GM23338 (cell line): ENCODE results near the gene DAW1.

ENCODE experiments used
- CREB1 ChIP-seq: fragments of 250-450 bp; sonication (Bioruptor Pico); IDR thresholded peaks from 2 replicates; pipeline ENCODE4 v1.5.0; 2020; ENCODE audit warnings: low read depth, mild to moderate bottlenecking, moderate library complexity
- ETS1 ChIP-seq: IDR thresholded peaks from 2 replicates; pipeline ENCODE4 v1.6.1; 2016; ENCODE audit warnings: antibody characterized with exemption
- EZH2 ChIP-seq: fragments of 200-600 bp; sonication (generic); IDR thresholded peaks from one replicate; pipeline ENCODE4 v1.8.0; 2017; ENCODE audit warnings: antibody characterized with exemption, mild to moderate bottlenecking, low read depth; ENCODE audit not compliant: unreplicated experiment
- EZH2phosphoT487 ChIP-seq: fragments of 200-600 bp; sonication (generic); IDR thresholded peaks from one replicate; pipeline ENCODE4 v1.8.1; 2018; ENCODE audit warnings: antibody characterized with exemption; ENCODE audit not compliant: unreplicated experiment
- JUNB ChIP-seq: IDR thresholded peaks from one replicate; pipeline ENCODE4 v1.6.1; 2016; ENCODE audit warnings: antibody characterized with exemption; ENCODE audit not compliant: unreplicated experiment
- NANOG ChIP-seq: IDR thresholded peaks from 2 replicates; pipeline ENCODE4 v1.6.1; 2016; ENCODE audit warnings: antibody characterized with exemption, borderline replicate concordance
- POLR2AphosphoS5 ChIP-seq: IDR thresholded peaks from 2 replicates; pipeline ENCODE4 v1.6.1; 2016; ENCODE audit warnings: antibody characterized with exemption, low read depth
- REST ChIP-seq: IDR thresholded peaks from one replicate; pipeline ENCODE4 v1.6.1; 2018; ENCODE audit warnings: antibody characterized with exemption; ENCODE audit not compliant: unreplicated experiment
- STAT1 ChIP-seq: IDR thresholded peaks from one replicate; pipeline ENCODE4 v1.6.1; 2016; ENCODE audit warnings: antibody characterized with exemption; ENCODE audit not compliant: unreplicated experiment
- ZNF114 ChIP-seq: fragments of 250-450 bp; sonication (Bioruptor Pico); IDR thresholded peaks from 2 replicates; pipeline ENCODE4 v1.5.0; 2020; ENCODE audit warnings: mild to moderate bottlenecking, moderate library complexity
- ZNF331 ChIP-seq: fragments of 250-450 bp; sonication (Bioruptor Pico); IDR thresholded peaks from 2 replicates; pipeline ENCODE4 v1.5.0; 2020; ENCODE audit warnings: low read depth, mild to moderate bottlenecking, moderate library complexity
- TF ChIP-seq, protein P1 (sequence below), 2 experiments: fragments of 200-600 bp in 1 of 2; sonication (generic) in 1 of 2; conservative IDR thresholded peaks; 2 replicates each; pipeline versions ENCODE4 v1.5.1 to v1.6.1; 2016 to 2017; ENCODE audit warnings: antibody characterized with exemption in 2 of 2, low read depth in 2 of 2, mild to moderate bottlenecking in 2 of 2, moderate library complexity in 1 of 2

DNA sequence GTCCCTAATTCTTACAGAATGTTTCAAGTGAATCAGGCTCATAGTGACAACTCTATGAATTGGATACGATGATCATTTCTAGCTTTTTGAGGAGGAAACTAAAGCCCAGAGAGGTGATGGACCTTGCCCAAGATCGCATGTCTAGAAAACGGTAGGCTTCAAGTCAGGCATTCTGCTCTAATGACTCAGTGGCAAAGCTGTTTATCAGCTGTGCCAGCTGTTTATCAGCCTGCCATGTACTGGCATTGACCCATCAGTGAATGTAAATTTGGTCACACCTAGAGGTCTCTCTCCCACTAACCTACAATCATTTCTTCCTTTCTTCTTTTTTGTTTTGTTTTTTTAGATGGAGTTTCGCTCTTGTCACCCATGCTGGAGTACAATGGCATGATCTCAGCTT lies 6.1 kb upstream of the DAW1 start:
- TF ChIP-seq, protein P1, sequence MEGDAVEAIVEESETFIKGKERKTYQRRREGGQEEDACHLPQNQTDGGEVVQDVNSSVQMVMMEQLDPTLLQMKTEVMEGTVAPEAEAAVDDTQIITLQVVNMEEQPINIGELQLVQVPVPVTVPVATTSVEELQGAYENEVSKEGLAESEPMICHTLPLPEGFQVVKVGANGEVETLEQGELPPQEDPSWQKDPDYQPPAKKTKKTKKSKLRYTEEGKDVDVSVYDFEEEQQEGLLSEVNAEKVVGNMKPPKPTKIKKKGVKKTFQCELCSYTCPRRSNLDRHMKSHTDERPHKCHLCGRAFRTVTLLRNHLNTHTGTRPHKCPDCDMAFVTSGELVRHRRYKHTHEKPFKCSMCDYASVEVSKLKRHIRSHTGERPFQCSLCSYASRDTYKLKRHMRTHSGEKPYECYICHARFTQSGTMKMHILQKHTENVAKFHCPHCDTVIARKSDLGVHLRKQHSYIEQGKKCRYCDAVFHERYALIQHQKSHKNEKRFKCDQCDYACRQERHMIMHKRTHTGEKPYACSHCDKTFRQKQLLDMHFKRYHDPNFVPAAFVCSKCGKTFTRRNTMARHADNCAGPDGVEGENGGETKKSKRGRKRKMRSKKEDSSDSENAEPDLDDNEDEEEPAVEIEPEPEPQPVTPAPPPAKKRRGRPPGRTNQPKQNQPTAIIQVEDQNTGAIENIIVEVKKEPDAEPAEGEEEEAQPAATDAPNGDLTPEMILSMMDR (conservative IDR thresholded peaks at IDR 0.05; ENCODE audit: low read depth in 2 of 2), result no peak
- TF ChIP-seq ZNF114 (CRISPR knock-in tag) (no peak), EZH2 (no peak), POLR2AphosphoS5 (no peak), NANOG (no peak), ETS1 (no peak), EZH2phosphoT487 (no peak), JUNB (no peak), CREB1 (CRISPR knock-in tag) (no peak), STAT1 (no peak), REST (no peak), ZNF331 (CRISPR knock-in tag) (no peak)
